ENCODE results near the gene INPP5F.
"Not testable (repeated sequence)": the region's sequence is repeated elsewhere in the genome, so short reads cannot be mapped to it uniquely, and the experiment has no call there.

Gene INPP5F

GRCh38 chr10:119860866-119861607 is 135.2 kb downstream of the INPP5F start:
- in situ Hi-C loops (cut with MboI; ENCODE audit: low sequenced_read_pairs): no loop called here

GRCh38 chr10:119862524-119862923 is 136.7 kb downstream of the INPP5F start:
- in situ Hi-C loops (cut with MboI; ENCODE audit: low sequenced_read_pairs): no loop called here

GRCh38 chr10:119863951-119864565 is 138.2 kb downstream of the INPP5F start:
- in situ Hi-C loops (cut with MboI; ENCODE audit: low sequenced_read_pairs): no loop called here

- in situ Hi-C loops (cut with MboI; ENCODE audit: low sequenced_read_pairs): no loop called here
Observed at GRCh38 chr10:119865699-119866240, 139.9 kb downstream of the INPP5F start.

GRCh38 chr10:119867317-119867716 is 141.5 kb downstream of the INPP5F start:
- in situ Hi-C loops (cut with MboI; ENCODE audit: low sequenced_read_pairs): no loop called here

- in situ Hi-C loops (cut with MboI; ENCODE audit: low sequenced_read_pairs): not testable (repeated sequence)
Observed at GRCh38 chr10:119869398-119869797, 143.5 kb downstream of the INPP5F start.

GRCh38 chr10:119871881-119872609 is 146.2 kb downstream of the INPP5F start:
- in situ Hi-C loops (cut with MboI; ENCODE audit: low sequenced_read_pairs): no loop called here

- in situ Hi-C loops (cut with MboI; ENCODE audit: low sequenced_read_pairs): no loop called here
Observed at GRCh38 chr10:119872610-119872859, 146.7 kb downstream of the INPP5F start, which contains the start of gene MCMBP. Gene MCMBP, minus strand, starts transcription at chr10:119872843. Its CDS starts 259 bp downstream, at chr10:119872584.

GRCh38 chr10:119872860-119873681 is 147.2 kb downstream of the INPP5F start:
- in situ Hi-C loops (cut with MboI; ENCODE audit: low sequenced_read_pairs): no loop called here

- in situ Hi-C loops (cut with MboI; ENCODE audit: low sequenced_read_pairs): no loop called here
Observed at GRCh38 chr10:119878524-119878923, 152.7 kb downstream of the INPP5F start.

Measured in HL-60/S4 treated with retinoic acid at 250 ng/mL for 4 days and 3 days (cell line).